HG03045 (cell line): ENCODE results near the gene TXNDC11.
A peak's percentile ranks its signal among the peaks of the same experiment; 100 is the strongest.

Experiments used
- ATAC-seq: cut with Tn5 transposase; IDR thresholded peaks from one replicate; pipeline ENCODE4 v1.9.1; 2021; ENCODE audit warnings: mild to moderate bottlenecking, moderate library complexity; ENCODE audit not compliant: unreplicated experiment

TXNDC11 gene

GRCh38 chr16:11676799-11677198 lies 65.9 kb downstream of the TXNDC11 start:
- ATAC-seq: no peak

- no peak for ATAC-seq
Measured at GRCh38 chr16:11675561-11676511, 66.8 kb downstream of the TXNDC11 start.

- no peak for ATAC-seq
Measured at GRCh38 chr16:11674818-11675560, 67.7 kb downstream of the TXNDC11 start.

GRCh38 chr16:11674001-11674817 lies 68.4 kb downstream of the TXNDC11 start:
- no peak for ATAC-seq

GRCh38 chr16:11673091-11674000 lies 69.3 kb downstream of the TXNDC11 start:
- no peak for ATAC-seq

GRCh38 chr16:11672206-11673090 lies 70.2 kb downstream of the TXNDC11 start:
- no peak for ATAC-seq

- no peak for ATAC-seq
Measured at GRCh38 chr16:11671676-11672075, 71.0 kb downstream of the TXNDC11 start.

- no peak for ATAC-seq
Measured at GRCh38 chr16:11671271-11671670, 71.4 kb downstream of the TXNDC11 start.

- no peak for ATAC-seq
Measured at GRCh38 chr16:11670171-11671131, 72.2 kb downstream of the TXNDC11 start.

GRCh38 chr16:11669380-11670146 lies 73.1 kb downstream of the TXNDC11 start:
- ATAC-seq: no peak

GRCh38 chr16:11668623-11669379 lies 73.9 kb downstream of the TXNDC11 start:
- no peak for ATAC-seq

- ATAC-seq: peak; percentile 60
Measured at GRCh38 chr16:11667824-11668622, 74.6 kb downstream of the TXNDC11 start, which contains the start of gene SNN. Gene SNN (plus strand): TSS chr16:11668455. CDS start chr16:11676060, 7,605 bp downstream.

GRCh38 chr16:11667221-11667823 lies 75.3 kb downstream of the TXNDC11 start:
- no peak for ATAC-seq

- no peak for ATAC-seq
Measured at GRCh38 chr16:11666103-11667055, 76.3 kb downstream of the TXNDC11 start.
